Neural progenitor cell (in vitro differentiated cells): ENCODE measurements around the gene NPC2.

Source experiments
- EZH2 ChIP-seq: fragments of 200-600 bp; sonication (generic); IDR thresholded peaks from 2 replicates; pipeline ENCODE4 v1.6.1; 2017; ENCODE audit warnings: antibody characterized with exemption, mild to moderate bottlenecking, moderate library complexity
- EZH2phosphoT487 ChIP-seq: fragments of 200-600 bp; sonication (generic); IDR thresholded peaks from 2 replicates; pipeline ENCODE4 v1.6.1; 2017; ENCODE audit warnings: antibody characterized with exemption
- TF ChIP-seq, protein P1 (sequence below): fragments of 200-600 bp; sonication (generic); IDR thresholded peaks from 2 replicates; pipeline ENCODE4 v1.5.1; 2017; ENCODE audit warnings: antibody characterized with exemption, mild to moderate bottlenecking

DNA sequence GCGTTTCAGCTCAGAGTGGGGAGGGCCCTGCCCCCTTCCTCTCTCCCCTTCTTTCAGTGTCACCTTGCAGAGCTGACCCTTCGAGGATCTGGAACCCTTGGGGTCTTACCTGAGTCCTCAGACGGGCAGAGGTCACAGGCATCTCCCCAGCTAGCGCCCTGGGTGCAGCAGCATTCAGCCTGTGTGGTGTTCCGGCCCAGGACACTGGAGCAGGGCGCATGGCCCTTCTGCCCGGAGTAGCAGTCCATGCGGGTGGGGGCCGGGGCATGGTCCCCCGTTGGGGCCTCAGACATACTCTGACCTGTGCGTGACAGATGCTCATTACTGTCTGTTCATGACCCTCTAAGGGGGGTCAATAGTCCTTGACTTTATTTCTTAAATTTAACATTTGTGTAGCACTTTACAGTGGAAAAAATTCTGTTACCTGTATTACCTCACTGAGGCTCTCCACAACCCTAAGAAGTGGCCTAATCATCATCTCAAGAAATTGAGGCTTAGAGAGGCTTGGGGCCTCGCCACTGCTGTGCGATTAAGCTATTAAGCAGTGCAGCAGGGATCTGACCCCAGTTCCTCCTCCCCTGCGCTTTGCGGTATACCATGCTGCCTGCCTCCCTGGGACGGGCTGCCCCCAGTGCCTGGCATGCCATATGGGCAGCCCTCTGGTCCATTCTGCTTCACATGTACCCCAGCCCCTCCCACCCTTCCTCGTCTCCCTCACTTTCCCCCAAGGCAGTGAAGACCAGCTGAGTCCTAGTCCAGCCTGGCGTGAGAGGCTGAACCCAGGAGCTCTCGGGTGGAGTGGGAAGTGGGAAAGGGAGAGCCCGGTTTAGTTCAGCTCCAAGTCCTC, 12.0 kb upstream of the NPC2 start:
- TF ChIP-seq, protein P1, sequence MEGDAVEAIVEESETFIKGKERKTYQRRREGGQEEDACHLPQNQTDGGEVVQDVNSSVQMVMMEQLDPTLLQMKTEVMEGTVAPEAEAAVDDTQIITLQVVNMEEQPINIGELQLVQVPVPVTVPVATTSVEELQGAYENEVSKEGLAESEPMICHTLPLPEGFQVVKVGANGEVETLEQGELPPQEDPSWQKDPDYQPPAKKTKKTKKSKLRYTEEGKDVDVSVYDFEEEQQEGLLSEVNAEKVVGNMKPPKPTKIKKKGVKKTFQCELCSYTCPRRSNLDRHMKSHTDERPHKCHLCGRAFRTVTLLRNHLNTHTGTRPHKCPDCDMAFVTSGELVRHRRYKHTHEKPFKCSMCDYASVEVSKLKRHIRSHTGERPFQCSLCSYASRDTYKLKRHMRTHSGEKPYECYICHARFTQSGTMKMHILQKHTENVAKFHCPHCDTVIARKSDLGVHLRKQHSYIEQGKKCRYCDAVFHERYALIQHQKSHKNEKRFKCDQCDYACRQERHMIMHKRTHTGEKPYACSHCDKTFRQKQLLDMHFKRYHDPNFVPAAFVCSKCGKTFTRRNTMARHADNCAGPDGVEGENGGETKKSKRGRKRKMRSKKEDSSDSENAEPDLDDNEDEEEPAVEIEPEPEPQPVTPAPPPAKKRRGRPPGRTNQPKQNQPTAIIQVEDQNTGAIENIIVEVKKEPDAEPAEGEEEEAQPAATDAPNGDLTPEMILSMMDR, result no peak
- no peak for TF ChIP-seq EZH2
- no peak for TF ChIP-seq EZH2phosphoT487
